Hepatocyte (in vitro differentiated cells): ENCODE data around the gene NF2. TPM values are rescaled to one million over a fixed set of nuclear protein-coding genes. Genes with fewer than 3 reads are reported as not detected.
A peak's percentile ranks its signal among the peaks of the same experiment; 100 is the strongest.

Source experiments
- DNase-seq: peaks from one replicate; pipeline ENCODE4 v3.0.0-alpha.2; 2016; ENCODE audit warnings: low spot score
- H2AFZ ChIP-seq: fragments of 200-600 bp; sonication (generic); 2 replicates; pipeline ENCODE4 v1.6.0; 2016; ENCODE audit warnings: antibody characterized with exemption, mild to moderate bottlenecking
- H3K27ac ChIP-seq: fragments of 200-600 bp; sonication (generic); 2 replicates; pipeline ENCODE4 v1.5.1; 2016; ENCODE audit warnings: mild to moderate bottlenecking
- H3K27me3 ChIP-seq: fragments of 200-600 bp; sonication (generic); 2 replicates; pipeline ENCODE4 v1.6.1; 2016
- H3K36me3 ChIP-seq: fragments of 200-600 bp; sonication (generic); replicated peaks from 2 replicates; pipeline ENCODE4 v1.5.1; 2016; ENCODE audit warnings: low read depth; ENCODE audit not compliant: insufficient read depth
- H3K4me1 ChIP-seq: fragments of 200-600 bp; sonication (generic); 2 replicates; pipeline ENCODE4 v1.5.1; 2016; ENCODE audit warnings: mild to moderate bottlenecking, moderate library complexity; ENCODE audit not compliant: insufficient read depth
- H3K4me2 ChIP-seq: fragments of 200-600 bp; sonication (generic); 2 replicates; pipeline ENCODE4 v1.6.0; 2016
- H3K4me3 ChIP-seq: fragments of 200-600 bp; sonication (generic); 2 replicates; pipeline ENCODE4 v1.5.1; 2016; ENCODE audit warnings: mild to moderate bottlenecking
- H3K79me2 ChIP-seq: fragments of 200-600 bp; sonication (generic); 2 replicates; pipeline ENCODE4 v1.6.0; 2017; ENCODE audit warnings: mild to moderate bottlenecking
- H3K9me2 ChIP-seq: fragments of 200-600 bp; sonication (generic); replicated peaks from 2 replicates; pipeline ENCODE4 v1.6.0; 2017; ENCODE audit warnings: mild to moderate bottlenecking; ENCODE audit not compliant: insufficient read depth
- H3K9me3 ChIP-seq: fragments of 200-600 bp; sonication (generic); 2 replicates; pipeline ENCODE4 v1.5.1; 2016; ENCODE audit warnings: low read depth, mild to moderate bottlenecking
- H4K20me1 ChIP-seq: fragments of 200-600 bp; sonication (generic); 2 replicates; pipeline ENCODE4 v1.6.0; 2016; ENCODE audit warnings: mild to moderate bottlenecking; ENCODE audit not compliant: insufficient read depth, poor library complexity, severe bottlenecking
- CTCF ChIP-seq: fragments of 200-600 bp; sonication (generic); IDR thresholded peaks from 2 replicates; pipeline ENCODE4 v1.5.1; 2016; ENCODE audit warnings: antibody characterized with exemption, mild to moderate bottlenecking; ENCODE audit not compliant: poor library complexity
- EZH2 ChIP-seq: fragments of 200-600 bp; sonication (generic); IDR thresholded peaks from 2 replicates; pipeline ENCODE4 v1.6.1; 2016; ENCODE audit warnings: antibody characterized with exemption, mild to moderate bottlenecking, borderline replicate concordance
- EZH2phosphoT487 ChIP-seq: fragments of 200-600 bp; sonication (generic); IDR thresholded peaks from one replicate; pipeline ENCODE4 v1.6.1; 2018; ENCODE audit warnings: antibody characterized with exemption, mild to moderate bottlenecking, low read depth, moderate library complexity; ENCODE audit not compliant: unreplicated experiment, severe bottlenecking
- WGBS: methylation state at CpG from one replicate; pipeline ENCODE4 v1.1.6; 2016; ENCODE audit warnings: low lambda C conversion rate; ENCODE audit errors: missing lambda C conversion rate; 5-methylcytosine and 5-hydroxymethylcytosine counted together
- polyA plus RNA-seq: library from polyadenylated mRNA; unstranded; fragments of >200 nt; fragmentation: Nextera tagmentation; extraction: Ambion mirVana; gene quantifications from 2 replicates; pipeline ENCODE4 v1.2.1, GENCODE V29; 2016
- total RNA-seq: library from RNA; depleted of rRNA; stranded (reverse); fragments of >200 nt; gene quantifications from 2 replicates; pipeline ENCODE4 v1.2.3, GENCODE V29; 2014

Gene NF2
- total and polyA plus RNA-seq, 2 experiments from 2014 or later = 18.5 to 30.7 TPM

- peak overlapping the region; percentile 60 for H3K4me2 ChIP-seq
- H2AFZ ChIP-seq = no peak overlapping the region
- no peaks in the 10 kb centered on the region for H3K9me3 ChIP-seq
- peaks cover 7% of the 10 kb centered on the region for H4K20me1 ChIP-seq
- H3K4me1 ChIP-seq = peaks cover 36% of the 10 kb centered on the region
- no peaks in the 10 kb centered on the region for H3K27me3 ChIP-seq
- TF ChIP-seq CTCF (no peak), EZH2 (no peak), EZH2phosphoT487 (no peak)
- H3K36me3 ChIP-seq = no peaks in the 10 kb centered on the region
- H3K4me3 ChIP-seq = no peak overlapping the region
- peak overlapping the region; percentile 55 for H3K27ac ChIP-seq
- H3K79me2 ChIP-seq = peaks cover 67% of the 10 kb centered on the region
- H3K9me2 ChIP-seq = no peaks in the 10 kb centered on the region
- WGBS = 47% methylated on average over 2 of the region's 2 CpGs
- DNase-seq = no peak
Observed at GRCh38 chr22:29629903-29630516, 26.6 kb downstream of the NF2 start.

DNA sequence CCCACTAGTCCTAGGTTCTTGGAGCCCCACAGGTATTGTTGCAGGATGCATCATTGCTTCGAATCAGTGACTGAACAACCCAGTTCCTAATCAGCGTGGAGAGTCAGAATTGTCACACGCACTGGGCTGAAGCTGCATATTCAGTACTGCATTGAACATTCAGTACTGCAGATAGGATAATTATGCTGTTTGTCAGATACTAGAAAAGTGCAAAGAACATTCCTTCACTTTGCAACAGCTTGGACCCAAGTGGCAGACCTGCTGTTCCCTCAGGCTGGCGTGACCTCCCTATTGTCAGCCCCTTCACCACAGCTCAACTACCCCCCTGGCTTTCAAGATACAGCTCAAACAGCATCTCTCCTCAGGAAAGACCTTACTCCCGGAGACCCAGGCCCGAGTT lies 27.6 kb downstream of the NF2 start:
- no peak overlapping the region for H3K4me3 ChIP-seq
- H3K36me3 ChIP-seq = no peaks in the 10 kb centered on the region
- TF ChIP-seq CTCF (no peak), EZH2 (no peak), EZH2phosphoT487 (no peak)
- peaks cover 66% of the 10 kb centered on the region for H3K79me2 ChIP-seq
- H3K27me3 ChIP-seq = no peaks in the 10 kb centered on the region
- peaks cover 36% of the 10 kb centered on the region for H3K4me1 ChIP-seq
- DNase-seq = no peak
- no peaks in the 10 kb centered on the region for H3K9me3 ChIP-seq
- H2AFZ ChIP-seq = no peak overlapping the region
- H3K9me2 ChIP-seq = no peaks in the 10 kb centered on the region
- peaks cover 7% of the 10 kb centered on the region for H4K20me1 ChIP-seq
- peak overlapping the region; percentile 60 for H3K4me2 ChIP-seq
- WGBS = 90% methylated on average over 6 of the region's 6 CpGs
- H3K27ac ChIP-seq = peak overlapping the region; percentile 55

DNA sequence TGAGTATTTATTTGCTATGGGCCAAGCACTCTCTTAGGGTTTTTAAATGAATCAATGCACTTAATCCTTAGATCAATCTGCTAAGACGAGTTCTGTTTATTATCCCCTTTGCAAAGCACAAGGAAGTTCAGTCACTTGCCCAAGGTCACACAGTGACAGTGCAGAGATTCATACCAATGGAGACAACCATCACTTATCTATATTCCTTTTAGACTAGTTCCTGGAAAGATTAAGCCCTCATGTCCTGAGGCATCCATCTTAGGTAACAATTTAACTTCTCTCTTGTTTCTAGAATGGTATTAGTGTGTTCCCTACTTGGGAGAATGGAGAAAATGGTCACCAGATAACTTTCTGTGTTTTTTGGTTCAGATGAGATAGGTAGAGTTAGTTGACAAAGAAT lies 28.3 kb downstream of the NF2 start:
- Histone ChIP-seq H3K4me1 (peaks cover 31% of the 10 kb centered on the region), H3K27me3 (no peaks in the 10 kb centered on the region), H3K9me2 (no peaks in the 10 kb centered on the region), H3K9me3 (no peaks in the 10 kb centered on the region), H3K79me2 (peaks cover 64% of the 10 kb centered on the region), H4K20me1 (peaks cover 7% of the 10 kb centered on the region), H3K4me2 (no peak overlapping the region), H3K27ac (peak overlapping the region; percentile 3), H2AFZ (no peak overlapping the region), H3K36me3 (no peaks in the 10 kb centered on the region), H3K4me3 (no peak overlapping the region)
- no peak for DNase-seq
- 71% methylated on average over 1 of the region's 1 CpG for WGBS
- TF ChIP-seq CTCF (no peak), EZH2 (no peak), EZH2phosphoT487 (no peak)

- no peak for DNase-seq
- H3K27ac ChIP-seq = no peak overlapping the region
- H2AFZ ChIP-seq = no peak overlapping the region
- H3K4me3 ChIP-seq = no peak overlapping the region
- no peaks in the 10 kb centered on the region for H3K9me3 ChIP-seq
- peaks cover 26% of the 10 kb centered on the region for H3K4me1 ChIP-seq
- H4K20me1 ChIP-seq = peaks cover 7% of the 10 kb centered on the region
- H3K27me3 ChIP-seq = no peaks in the 10 kb centered on the region
- H3K9me2 ChIP-seq = no peaks in the 10 kb centered on the region
- no peaks in the 10 kb centered on the region for H3K36me3 ChIP-seq
- peaks cover 58% of the 10 kb centered on the region for H3K79me2 ChIP-seq
- TF ChIP-seq EZH2phosphoT487 (no peak), CTCF (no peak), EZH2 (no peak)
- H3K4me2 ChIP-seq = no peak overlapping the region
- 90% methylated on average over 5 of the region's 5 CpGs for WGBS
Observed at GRCh38 chr22:29632672-29633071, 29.2 kb downstream of the NF2 start.
